Skeletal muscle satellite cell (primary cell): ENCODE measurements around the gene LONP2.
A peak's percentile ranks its signal among the peaks of the same experiment; 100 is the strongest.
"Not testable (repeated sequence)": the region's sequence is repeated elsewhere in the genome, so short reads cannot be mapped to it uniquely, and the experiment has no call there.

Experiments used
- H3K27me3 ChIP-seq: 2 replicates; pipeline ENCODE4 v1.7.0; 2013; ENCODE audit warnings: low read length; ENCODE audit not compliant: control insufficient read depth, insufficient read depth
- H3K36me3 ChIP-seq: 2 replicates; pipeline ENCODE4 v1.7.0; 2013; ENCODE audit warnings: mild to moderate bottlenecking, control low read depth, low read length; ENCODE audit not compliant: insufficient read depth
- H3K4me1 ChIP-seq: 2 replicates; pipeline ENCODE4 v1.7.0; 2013; ENCODE audit warnings: low read length; ENCODE audit not compliant: control insufficient read depth, insufficient read depth
- H3K4me2 ChIP-seq: 2 replicates; pipeline ENCODE4 v1.7.0; 2013; ENCODE audit warnings: mild to moderate bottlenecking, low read length
- H3K4me3 ChIP-seq: 2 replicates; pipeline ENCODE4 v1.7.0; 2013; ENCODE audit warnings: low read length
- H3K9ac ChIP-seq: 2 replicates; pipeline ENCODE4 v1.7.0; 2013; ENCODE audit warnings: mild to moderate bottlenecking, low read depth, low read length, moderate library complexity
- H3K9me3 ChIP-seq: replicated peaks from 2 replicates; pipeline ENCODE4 v1.7.0; 2013; ENCODE audit warnings: mild to moderate bottlenecking, control low read depth, low read length

LONP2 gene

GRCh38 chr16:48240147-48240546, 4.0 kb upstream of the LONP2 start:
- not testable (repeated sequence) for H3K36me3 ChIP-seq, H3K4me2 ChIP-seq, H3K4me1 ChIP-seq, H3K9me3 ChIP-seq, H3K4me3 ChIP-seq, H3K9ac ChIP-seq, H3K27me3 ChIP-seq

- H3K9ac ChIP-seq = peak overlapping the region; percentile 94
- H3K36me3 ChIP-seq = peaks cover 3% of the 10 kb centered on the region
- H3K9me3 ChIP-seq = no peaks in the 10 kb centered on the region
- peak overlapping the region; percentile 94 for H3K4me3 ChIP-seq
- H3K4me2 ChIP-seq = peak overlapping the region; percentile 83
- H3K4me1 ChIP-seq = peaks cover 18% of the 10 kb centered on the region
- H3K27me3 ChIP-seq = no peaks in the 10 kb centered on the region
These were observed 729 bp downstream of the LONP2 start for GRCh38 chr16:48244863-48245195.

- Histone ChIP-seq H3K27me3 (no peaks in the 10 kb centered on the region), H3K36me3 (peaks cover 3% of the 10 kb centered on the region), H3K4me1 (peaks cover 18% of the 10 kb centered on the region), H3K9me3 (no peaks in the 10 kb centered on the region), H3K4me3 (peak overlapping the region; percentile 94), H3K9ac (peak overlapping the region; percentile 94), H3K4me2 (peak overlapping the region; percentile 83)
These were observed 2.0 kb downstream of the LONP2 start for GRCh38 chr16:48246066-48246465.

GRCh38 chr16:48247311-48247710, 3.2 kb downstream of the LONP2 start, which contains the start of gene ABCC11:
Gene ABCC11 (minus strand): TSS chr16:48247539. CDS start chr16:48231921, 15,618 bp downstream.
- Histone ChIP-seq H3K9me3 (no peaks in the 10 kb centered on the region), H3K4me3 (no peak within 1 kb of the TSS), H3K9ac (no peak within 1 kb of the TSS), H3K36me3 (peaks cover 3% of the 10 kb centered on the region), H3K4me2 (peak within 1 kb of the TSS; percentile 83), H3K4me1 (peaks cover 18% of the 10 kb centered on the region), H3K27me3 (no peaks in the 10 kb centered on the region)

- H3K4me1 ChIP-seq = peaks cover 16% of the 10 kb centered on the region
- H3K4me3 ChIP-seq = no peak overlapping the region
- H3K27me3 ChIP-seq = no peaks in the 10 kb centered on the region
- H3K9ac ChIP-seq = no peak overlapping the region
- H3K36me3 ChIP-seq = peaks cover 11% of the 10 kb centered on the region
- no peak overlapping the region for H3K4me2 ChIP-seq
- no peaks in the 10 kb centered on the region for H3K9me3 ChIP-seq
These were observed 6.6 kb downstream of the LONP2 start for GRCh38 chr16:48250520-48251278.

- H3K4me3 ChIP-seq = no peak overlapping the region
- no peak overlapping the region for H3K4me2 ChIP-seq
- peaks cover 6% of the 10 kb centered on the region for H3K4me1 ChIP-seq
- H3K27me3 ChIP-seq = no peaks in the 10 kb centered on the region
- H3K9me3 ChIP-seq = no peaks in the 10 kb centered on the region
- no peak overlapping the region for H3K9ac ChIP-seq
- H3K36me3 ChIP-seq = peaks cover 11% of the 10 kb centered on the region
These were observed 7.9 kb downstream of the LONP2 start for GRCh38 chr16:48252013-48252412.

GRCh38 chr16:48256579-48257177, 12.6 kb downstream of the LONP2 start:
- H3K4me1 ChIP-seq = no peaks in the 10 kb centered on the region

GRCh38 chr16:48261569-48261968, 17.5 kb downstream of the LONP2 start:
- no peaks in the 10 kb centered on the region for H3K9me3 ChIP-seq
- no peak overlapping the region for H3K4me3 ChIP-seq
- no peaks in the 10 kb centered on the region for H3K4me1 ChIP-seq
- peaks cover 47% of the 10 kb centered on the region for H3K36me3 ChIP-seq
- H3K9ac ChIP-seq = no peak overlapping the region
- no peak overlapping the region for H3K4me2 ChIP-seq
- no peaks in the 10 kb centered on the region for H3K27me3 ChIP-seq

More at GRCh38 chr16:48256579-48257177, 12.6 kb downstream of the LONP2 start:
- no peak overlapping the region for H3K4me2 ChIP-seq
- H3K9ac ChIP-seq = no peak overlapping the region
- H3K4me3 ChIP-seq = no peak overlapping the region
- H3K27me3 ChIP-seq = no peaks in the 10 kb centered on the region
- no peaks in the 10 kb centered on the region for H3K9me3 ChIP-seq
- peaks cover 32% of the 10 kb centered on the region for H3K36me3 ChIP-seq

- H3K9me3 ChIP-seq = no peaks in the 10 kb centered on the region
- H3K9ac ChIP-seq = no peak overlapping the region
- H3K27me3 ChIP-seq = no peaks in the 10 kb centered on the region
- H3K36me3 ChIP-seq = peaks cover 46% of the 10 kb centered on the region
- H3K4me2 ChIP-seq = no peak overlapping the region
- no peaks in the 10 kb centered on the region for H3K4me1 ChIP-seq
- no peak overlapping the region for H3K4me3 ChIP-seq
These were observed 18.5 kb downstream of the LONP2 start for GRCh38 chr16:48262631-48263030.

GRCh38 chr16:48269011-48269410, 24.9 kb downstream of the LONP2 start:
- Histone ChIP-seq H3K36me3 (peaks cover 28% of the 10 kb centered on the region), H3K4me3 (no peak overlapping the region), H3K9me3 (no peaks in the 10 kb centered on the region), H3K4me2 (no peak overlapping the region), H3K4me1 (no peaks in the 10 kb centered on the region), H3K27me3 (no peaks in the 10 kb centered on the region), H3K9ac (no peak overlapping the region)

- peaks cover 30% of the 10 kb centered on the region for H3K36me3 ChIP-seq
- no peaks in the 10 kb centered on the region for H3K9me3 ChIP-seq
- H3K27me3 ChIP-seq = no peaks in the 10 kb centered on the region
These were observed 27.6 kb downstream of the LONP2 start for GRCh38 chr16:48271728-48272127.

More at GRCh38 chr16:48271728-48272127, 27.6 kb downstream of the LONP2 start:
- Histone ChIP-seq H3K4me1 (peaks cover 4% of the 10 kb centered on the region), H3K4me2 (no peak overlapping the region), H3K4me3 (no peak overlapping the region), H3K9ac (no peak overlapping the region)
